Mesodermal cell (in vitro differentiated cells): ENCODE data around the gene FAM20C.

ENCODE experiments used
- H3K27ac ChIP-seq: 2 replicates; pipeline ENCODE4 v1.7.0; 2013; ENCODE audit warnings: mild to moderate bottlenecking, low read depth, low read length, moderate library complexity; ENCODE audit not compliant: severe bottlenecking
- H3K36me3 ChIP-seq: 2 replicates; pipeline ENCODE4 v1.7.1; 2013; ENCODE audit warnings: mild to moderate bottlenecking, low read length, moderate library complexity; ENCODE audit not compliant: control insufficient read depth, insufficient read depth
- H3K4me1 ChIP-seq: one replicate; pipeline ENCODE4 v1.7.1; 2013; ENCODE audit warnings: mild to moderate bottlenecking, low read length; ENCODE audit not compliant: insufficient read depth, control insufficient read depth, poor library complexity, severe bottlenecking
- H3K4me3 ChIP-seq: 2 replicates; pipeline ENCODE4 v1.7.0; 2013; ENCODE audit warnings: low read length, control low read depth, mild to moderate bottlenecking; ENCODE audit not compliant: insufficient read depth, poor library complexity, severe bottlenecking; ENCODE audit errors: extremely low read depth
- H3K9me3 ChIP-seq: 2 replicates; pipeline ENCODE4 v1.7.1; 2013; ENCODE audit warnings: mild to moderate bottlenecking, low read length, moderate library complexity; ENCODE audit not compliant: control insufficient read depth
- WGBS, 2 experiments: methylation state at CpG; one replicate each; pipeline ENCODE4 v1.1.5; 2013; ENCODE audit warnings: missing lambda C conversion rate in 2 of 2; ENCODE audit not compliant: insufficient coverage in 2 of 2; 5-methylcytosine and 5-hydroxymethylcytosine counted together

FAM20C gene

DNA sequence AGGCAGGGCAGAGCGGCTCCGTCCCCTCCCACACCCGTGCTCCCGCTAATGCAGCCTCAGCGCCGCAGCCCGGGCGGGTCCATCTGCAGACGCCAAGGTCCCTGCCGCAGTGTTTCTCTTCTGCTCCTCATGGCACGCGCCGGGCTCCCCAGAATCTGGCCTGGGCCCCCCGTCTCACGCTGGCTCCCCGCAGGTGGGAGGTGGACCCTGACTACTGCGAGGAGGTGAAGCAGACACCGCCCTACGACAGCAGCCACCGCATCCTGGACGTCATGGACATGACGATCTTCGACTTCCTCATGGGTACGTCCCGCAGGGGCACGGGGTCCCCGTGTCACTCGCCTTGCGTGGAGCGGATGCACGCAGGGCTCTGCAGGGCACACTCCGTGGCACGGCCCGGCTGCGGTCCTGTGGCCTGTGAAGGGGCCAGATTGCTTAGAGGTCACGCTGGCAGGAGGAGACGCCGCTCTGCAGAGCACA lies 64.1 kb downstream of the FAM20C start:
- no peak overlapping the region for H3K27ac ChIP-seq
- peaks cover 14% of the 10 kb centered on the region for H3K9me3 ChIP-seq
- WGBS, 2 experiments, result 92 to 98% methylated on average over 32 to 38 of the region's 38 CpGs
- no peak overlapping the region for H3K4me3 ChIP-seq
- H3K4me1 ChIP-seq, result no peaks in the 10 kb centered on the region
- H3K36me3 ChIP-seq, result peaks cover 10% of the 10 kb centered on the region

DNA sequence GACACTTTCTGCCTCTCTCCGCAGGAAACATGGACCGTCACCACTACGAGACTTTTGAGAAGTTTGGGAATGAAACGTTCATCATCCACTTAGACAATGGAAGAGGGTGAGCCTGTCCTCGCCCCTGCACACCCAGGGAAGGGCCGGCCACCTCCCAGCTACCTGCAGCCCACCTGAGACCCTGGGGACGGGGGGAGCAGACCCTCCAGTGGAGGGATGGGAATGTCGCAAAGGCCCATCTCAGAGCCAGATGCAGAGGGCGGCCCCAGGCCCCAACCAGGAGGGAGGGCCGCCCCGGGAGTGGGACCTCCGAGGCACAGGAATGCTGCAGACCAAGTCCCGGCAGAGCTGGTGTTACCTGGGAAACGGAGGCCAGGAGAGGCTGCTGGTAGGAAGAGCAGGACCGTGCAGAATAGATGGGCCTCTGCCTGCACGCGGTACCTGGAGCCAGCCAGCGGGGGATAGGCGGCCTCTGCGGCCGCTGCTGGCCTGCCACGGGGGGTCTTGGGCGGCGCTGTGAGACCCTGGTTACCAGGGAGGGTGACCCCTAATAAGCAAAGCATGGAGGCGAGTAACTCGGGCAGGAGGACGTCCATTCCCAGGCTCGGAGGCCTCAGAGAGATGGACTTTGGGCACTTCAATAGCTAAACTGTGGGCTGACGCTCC lies 64.7 kb downstream of the FAM20C start:
- no peak overlapping the region for H3K4me3 ChIP-seq
- H3K4me1 ChIP-seq, result no peaks in the 10 kb centered on the region
- no peak overlapping the region for H3K27ac ChIP-seq
- peaks cover 10% of the 10 kb centered on the region for H3K36me3 ChIP-seq
- WGBS, 2 experiments, result 95 to 96% methylated on average over 21 to 25 of the region's 29 CpGs
- H3K9me3 ChIP-seq, result peaks cover 20% of the 10 kb centered on the region

GRCh38 chr7:257647-257992 lies 65.2 kb downstream of the FAM20C start:
- WGBS, 2 experiments, result 88 to 100% methylated on average over 2 to 3 of the region's 5 CpGs
- H3K4me3 ChIP-seq, result no peak overlapping the region
- peaks cover 10% of the 10 kb centered on the region for H3K36me3 ChIP-seq

DNA sequence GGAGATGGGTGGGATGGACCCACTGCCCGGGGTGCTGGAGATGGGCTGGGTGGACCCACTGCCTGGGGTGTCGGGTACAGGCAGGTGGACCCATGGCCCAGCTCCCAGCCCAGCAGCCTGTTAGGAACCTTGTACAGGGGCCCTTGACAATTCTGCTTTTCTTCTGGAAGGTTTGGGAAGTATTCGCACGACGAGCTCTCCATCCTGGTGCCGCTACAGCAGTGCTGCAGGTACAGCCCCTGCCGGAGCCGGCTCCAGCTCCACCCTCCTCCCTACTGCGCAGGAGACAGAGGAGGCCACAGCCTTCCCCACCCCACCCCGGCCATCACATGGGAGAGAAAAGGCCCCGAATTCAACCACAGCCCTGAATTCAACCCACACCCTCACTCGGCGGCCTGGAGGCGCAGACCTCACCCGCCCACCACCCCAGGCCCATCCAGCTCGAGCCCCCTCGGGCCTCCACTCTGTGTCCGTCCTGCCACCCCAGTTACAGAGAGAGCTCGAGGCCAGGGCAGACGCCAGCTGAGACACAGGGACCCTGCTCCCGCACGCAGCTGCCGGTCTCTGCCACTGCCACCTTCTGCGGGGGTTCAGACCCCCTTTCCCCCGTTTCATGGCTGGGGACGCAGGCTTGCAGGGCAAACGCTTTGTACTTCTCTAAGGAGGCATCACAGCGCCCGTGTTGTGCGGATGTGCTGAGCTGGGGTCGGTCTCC lies 66.3 kb downstream of the FAM20C start:
- WGBS, 2 experiments, result 93 to 95% methylated on average over 22 to 28 of the region's 31 CpGs
- Histone ChIP-seq H3K4me3 (no peak overlapping the region), H3K27ac (no peak overlapping the region), H3K9me3 (peaks cover 27% of the 10 kb centered on the region), H3K4me1 (no peaks in the 10 kb centered on the region), H3K36me3 (peaks cover 10% of the 10 kb centered on the region)

More at GRCh38 chr7:257647-257992, 65.2 kb downstream of the FAM20C start:
- Histone ChIP-seq H3K4me1 (no peaks in the 10 kb centered on the region), H3K9me3 (peaks cover 25% of the 10 kb centered on the region), H3K27ac (no peak overlapping the region)

- Histone ChIP-seq H3K4me3 (no peak overlapping the region), H3K36me3 (peaks cover 10% of the 10 kb centered on the region), H3K4me1 (no peaks in the 10 kb centered on the region), H3K27ac (no peak overlapping the region), H3K9me3 (peaks cover 27% of the 10 kb centered on the region)
- WGBS, 2 experiments, result 88 to 91% methylated on average over 15 of the region's 15 CpGs
Measured at GRCh38 chr7:259191-259505, 66.8 kb downstream of the FAM20C start.

DNA sequence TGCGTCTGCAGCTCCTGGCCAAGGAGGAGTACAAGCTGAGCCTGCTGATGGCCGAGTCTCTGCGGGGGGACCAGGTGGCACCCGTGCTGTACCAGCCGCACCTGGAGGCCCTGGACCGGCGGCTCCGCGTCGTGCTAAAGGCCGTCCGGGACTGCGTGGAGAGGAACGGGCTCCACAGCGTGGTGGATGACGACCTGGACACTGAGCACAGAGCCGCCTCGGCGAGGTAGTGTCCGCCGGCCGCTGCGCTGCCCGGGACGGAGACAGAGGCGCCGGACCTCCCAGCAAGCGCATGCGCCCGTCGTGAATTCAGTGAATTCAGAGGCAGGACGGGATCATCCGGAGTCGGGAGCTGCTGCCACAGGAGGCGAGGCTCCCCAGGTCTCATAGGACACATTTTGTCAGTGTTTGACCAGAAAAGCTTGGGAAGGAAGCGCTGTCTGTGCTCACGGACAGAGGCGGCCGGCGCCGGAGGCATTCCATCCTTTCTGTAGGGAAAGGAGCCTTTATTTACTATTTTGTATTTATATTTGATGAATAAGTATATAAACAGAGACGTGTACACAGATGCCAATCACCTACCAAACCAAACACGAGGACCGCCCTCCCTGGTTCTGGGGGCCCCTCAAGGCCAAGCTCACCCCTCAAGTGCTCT lies 67.5 kb downstream of the FAM20C start:
- Histone ChIP-seq H3K27ac (no peak overlapping the region), H3K4me1 (no peaks in the 10 kb centered on the region), H3K36me3 (peaks cover 10% of the 10 kb centered on the region), H3K9me3 (peaks cover 27% of the 10 kb centered on the region), H3K4me3 (no peak overlapping the region)
- 89 to 91% methylated on average over 36 of the region's 44 CpGs for WGBS, 2 experiments

- Histone ChIP-seq H3K4me1 (no peaks in the 10 kb centered on the region), H3K27ac (no peak overlapping the region), H3K4me3 (no peak overlapping the region), H3K9me3 (peaks cover 27% of the 10 kb centered on the region), H3K36me3 (peaks cover 10% of the 10 kb centered on the region)
- 88 to 90% methylated on average over 30 to 32 of the region's 35 CpGs for WGBS, 2 experiments
Measured at GRCh38 chr7:260441-261281, 68.3 kb downstream of the FAM20C start.

- no peaks in the 10 kb centered on the region for H3K4me1 ChIP-seq
- H3K4me3 ChIP-seq, result no peak overlapping the region
- peaks cover 26% of the 10 kb centered on the region for H3K9me3 ChIP-seq
- peaks cover 10% of the 10 kb centered on the region for H3K36me3 ChIP-seq
- 89 to 91% methylated on average over 32 of the region's 32 CpGs for WGBS, 2 experiments
- no peak overlapping the region for H3K27ac ChIP-seq
Measured at GRCh38 chr7:261341-262250, 69.2 kb downstream of the FAM20C start.

GRCh38 chr7:262251-262572 lies 69.8 kb downstream of the FAM20C start:
- WGBS, 2 experiments, result 96% methylated on average over 8 to 9 of the region's 9 CpGs
- peaks cover 20% of the 10 kb centered on the region for H3K9me3 ChIP-seq
- H3K27ac ChIP-seq, result no peak overlapping the region
- no peak overlapping the region for H3K4me3 ChIP-seq
- H3K36me3 ChIP-seq, result peaks cover 10% of the 10 kb centered on the region
- H3K4me1 ChIP-seq, result no peaks in the 10 kb centered on the region
